ENCODE measurements around the gene MTHFR.

MTHFR gene

GRCh38 chr1:11748294-11749202 is 57.2 kb downstream of the MTHFR start:
- TF ChIP-seq, protein P1, sequence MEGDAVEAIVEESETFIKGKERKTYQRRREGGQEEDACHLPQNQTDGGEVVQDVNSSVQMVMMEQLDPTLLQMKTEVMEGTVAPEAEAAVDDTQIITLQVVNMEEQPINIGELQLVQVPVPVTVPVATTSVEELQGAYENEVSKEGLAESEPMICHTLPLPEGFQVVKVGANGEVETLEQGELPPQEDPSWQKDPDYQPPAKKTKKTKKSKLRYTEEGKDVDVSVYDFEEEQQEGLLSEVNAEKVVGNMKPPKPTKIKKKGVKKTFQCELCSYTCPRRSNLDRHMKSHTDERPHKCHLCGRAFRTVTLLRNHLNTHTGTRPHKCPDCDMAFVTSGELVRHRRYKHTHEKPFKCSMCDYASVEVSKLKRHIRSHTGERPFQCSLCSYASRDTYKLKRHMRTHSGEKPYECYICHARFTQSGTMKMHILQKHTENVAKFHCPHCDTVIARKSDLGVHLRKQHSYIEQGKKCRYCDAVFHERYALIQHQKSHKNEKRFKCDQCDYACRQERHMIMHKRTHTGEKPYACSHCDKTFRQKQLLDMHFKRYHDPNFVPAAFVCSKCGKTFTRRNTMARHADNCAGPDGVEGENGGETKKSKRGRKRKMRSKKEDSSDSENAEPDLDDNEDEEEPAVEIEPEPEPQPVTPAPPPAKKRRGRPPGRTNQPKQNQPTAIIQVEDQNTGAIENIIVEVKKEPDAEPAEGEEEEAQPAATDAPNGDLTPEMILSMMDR (IDR thresholded peaks at IDR 0.05; ENCODE audit: low read length) = no peak
- TF ChIP-seq EZH2 (IDR thresholded peaks at IDR 0.05; ENCODE audit: borderline replicate concordance, low read length) = no peak
- Histone ChIP-seq H3K27ac (ENCODE audit: low read depth, low read length, poor library complexity, severe bottlenecking) (no peak overlapping the region), H3K4me1 (ENCODE audit: insufficient read depth, low read length, severe bottlenecking) (no peaks in the 10 kb centered on the region), H3K9me3 (ENCODE audit: low read length) (no peaks in the 10 kb centered on the region), H3K4me2 (ENCODE audit: low read length) (no peak overlapping the region), H3K9ac (ENCODE audit: low read length) (no peak overlapping the region), H3K9me2 (ENCODE audit: low read depth, low read length) (no peaks in the 10 kb centered on the region), H3K36me3 (ENCODE audit: insufficient read depth, low read length) (no peaks in the 10 kb centered on the region), H3K4me3 (ENCODE audit: low read depth, low read length, poor library complexity, severe bottlenecking) (no peak overlapping the region), H3F3A (ENCODE audit: insufficient read depth, low read length) (no peaks in the 10 kb centered on the region), H2AFZ (ENCODE audit: low read length) (no peak overlapping the region), H3K27me3 (ENCODE audit: insufficient read depth, low read length) (peaks cover 3% of the 10 kb centered on the region; the same call in 1 of the 2 replicates), H3K79me2 (ENCODE audit: insufficient read depth, low read length) (no peaks in the 10 kb centered on the region), H4K20me1 (ENCODE audit: insufficient read depth, low read length) (no peaks in the 10 kb centered on the region)

- no peak overlapping the region for H2AFZ ChIP-seq (ENCODE audit: low read length)
- no peak overlapping the region for H3K4me2 ChIP-seq (ENCODE audit: low read length)
- no peak overlapping the region for H3K27ac ChIP-seq (ENCODE audit: low read depth, low read length, poor library complexity, severe bottlenecking)
- no peak overlapping the region for H3K4me3 ChIP-seq (ENCODE audit: low read depth, low read length, poor library complexity, severe bottlenecking)
- H3K9me2 ChIP-seq (ENCODE audit: low read depth, low read length) = no peaks in the 10 kb centered on the region
- TF ChIP-seq EZH2 (IDR thresholded peaks at IDR 0.05; ENCODE audit: borderline replicate concordance, low read length) = no peak
- TF ChIP-seq, protein P1 (IDR thresholded peaks at IDR 0.05; ENCODE audit: low read length) = no peak
- no peaks in the 10 kb centered on the region for H4K20me1 ChIP-seq (ENCODE audit: insufficient read depth, low read length)
- no peaks in the 10 kb centered on the region for H3K4me1 ChIP-seq (ENCODE audit: insufficient read depth, low read length, severe bottlenecking)
- H3F3A ChIP-seq (ENCODE audit: insufficient read depth, low read length) = no peaks in the 10 kb centered on the region
- no peak overlapping the region for H3K9ac ChIP-seq (ENCODE audit: low read length)
- no peaks in the 10 kb centered on the region for H3K27me3 ChIP-seq (ENCODE audit: insufficient read depth, low read length)
- H3K36me3 ChIP-seq (ENCODE audit: insufficient read depth, low read length) = no peaks in the 10 kb centered on the region
- no peaks in the 10 kb centered on the region for H3K9me3 ChIP-seq (ENCODE audit: low read length)
- no peaks in the 10 kb centered on the region for H3K79me2 ChIP-seq (ENCODE audit: insufficient read depth, low read length)
Measured at GRCh38 chr1:11746795-11747487, 58.8 kb downstream of the MTHFR start.

DNA sequence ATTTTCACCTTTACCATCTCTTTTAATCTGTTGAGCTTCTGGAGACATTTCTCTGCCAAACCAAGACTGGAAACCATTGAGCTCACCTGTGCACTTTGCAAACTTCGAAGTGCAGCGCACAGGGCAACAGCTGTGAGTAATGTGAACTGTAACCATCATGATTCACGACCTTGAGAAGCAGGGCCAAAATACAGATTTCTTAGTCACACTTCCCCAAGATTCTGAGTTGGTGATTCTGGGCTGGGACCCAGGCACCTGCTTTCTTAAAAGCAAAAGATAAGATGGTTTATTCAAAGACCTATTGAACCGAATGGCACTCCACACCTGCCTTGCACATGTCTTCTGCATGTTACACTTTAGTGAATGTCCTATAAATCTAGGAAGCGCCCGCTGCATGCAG is 59.7 kb downstream of the MTHFR start:
- Histone ChIP-seq H3K36me3 (ENCODE audit: insufficient read depth, low read length) (no peaks in the 10 kb centered on the region), H2AFZ (ENCODE audit: low read length) (no peak overlapping the region)

More for the DNA sequence above, 59.7 kb downstream of the MTHFR start:
- no peaks in the 10 kb centered on the region for H3K9me3 ChIP-seq (ENCODE audit: low read length)
- no peak for TF ChIP-seq EZH2 (IDR thresholded peaks at IDR 0.05; ENCODE audit: borderline replicate concordance, low read length)
- TF ChIP-seq, protein P1 (IDR thresholded peaks at IDR 0.05; ENCODE audit: low read length) = no peak
- no peak overlapping the region for H3K27ac ChIP-seq (ENCODE audit: low read depth, low read length, poor library complexity, severe bottlenecking)
- H3K9me2 ChIP-seq (ENCODE audit: low read depth, low read length) = no peaks in the 10 kb centered on the region
- H4K20me1 ChIP-seq (ENCODE audit: insufficient read depth, low read length) = no peaks in the 10 kb centered on the region
- H3K4me1 ChIP-seq (ENCODE audit: insufficient read depth, low read length, severe bottlenecking) = no peaks in the 10 kb centered on the region
- no peak overlapping the region for H3K4me3 ChIP-seq (ENCODE audit: low read depth, low read length, poor library complexity, severe bottlenecking)
- no peak overlapping the region for H3K9ac ChIP-seq (ENCODE audit: low read length)
- H3K4me2 ChIP-seq (ENCODE audit: low read length) = no peak overlapping the region
- no peaks in the 10 kb centered on the region for H3K79me2 ChIP-seq (ENCODE audit: insufficient read depth, low read length)
- no peaks in the 10 kb centered on the region for H3F3A ChIP-seq (ENCODE audit: insufficient read depth, low read length)
- H3K27me3 ChIP-seq (ENCODE audit: insufficient read depth, low read length) = no peaks in the 10 kb centered on the region
